HG03280 (cell line): ENCODE measurements around the gene TAPBPL.
A peak's percentile ranks its signal among the peaks of the same experiment; 100 is the strongest.
"Not testable (repeated sequence)": the region's sequence is repeated elsewhere in the genome, so short reads cannot be mapped to it uniquely, and the experiment has no call there.

Experiments
- ATAC-seq: cut with Tn5 transposase; IDR thresholded peaks from one replicate; pipeline ENCODE4 v1.9.1; 2021; ENCODE audit warnings: mild to moderate bottlenecking, moderate library complexity; ENCODE audit not compliant: unreplicated experiment

Gene TAPBPL

DNA sequence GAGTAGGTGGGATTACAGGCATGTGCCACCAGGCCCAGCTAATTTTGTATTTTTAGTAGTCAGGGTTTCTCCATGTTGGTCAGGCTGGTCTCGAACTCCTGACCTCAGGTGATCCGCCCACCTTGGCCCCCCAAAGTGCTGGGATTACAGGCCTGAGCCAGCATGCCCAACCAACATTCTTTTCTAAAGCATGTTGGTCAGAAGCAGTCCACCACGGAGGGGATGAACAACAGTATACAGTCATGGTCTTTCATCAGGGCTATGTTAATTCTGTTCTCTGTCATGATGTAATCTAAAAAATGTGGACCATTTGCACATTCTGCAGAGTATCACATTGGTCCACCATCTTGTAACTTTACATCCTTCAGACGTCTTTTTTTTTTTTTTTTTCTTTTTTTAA lies 37.6 kb downstream of the TAPBPL start:
- no peak for ATAC-seq

DNA sequence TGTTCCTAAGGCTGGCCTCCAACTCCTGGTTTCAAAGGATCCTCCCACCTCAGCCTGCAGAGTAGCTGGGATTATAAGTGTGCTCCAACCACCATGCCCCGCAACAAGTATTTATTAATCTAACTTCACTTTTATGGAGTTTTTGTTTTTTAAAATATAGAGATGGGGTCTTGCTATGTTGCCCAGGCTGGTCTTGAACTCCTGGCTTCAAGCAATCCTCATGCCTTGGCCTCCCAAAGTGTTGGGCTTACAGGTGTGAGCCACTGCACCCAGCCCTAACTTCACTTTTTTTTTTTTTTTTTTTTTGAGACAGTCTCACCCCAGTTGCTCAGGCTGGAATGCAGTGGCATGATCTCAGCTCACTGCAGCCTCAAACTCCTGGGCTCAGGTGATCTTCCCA lies 38.8 kb downstream of the TAPBPL start:
- not testable (repeated sequence) for ATAC-seq

DNA sequence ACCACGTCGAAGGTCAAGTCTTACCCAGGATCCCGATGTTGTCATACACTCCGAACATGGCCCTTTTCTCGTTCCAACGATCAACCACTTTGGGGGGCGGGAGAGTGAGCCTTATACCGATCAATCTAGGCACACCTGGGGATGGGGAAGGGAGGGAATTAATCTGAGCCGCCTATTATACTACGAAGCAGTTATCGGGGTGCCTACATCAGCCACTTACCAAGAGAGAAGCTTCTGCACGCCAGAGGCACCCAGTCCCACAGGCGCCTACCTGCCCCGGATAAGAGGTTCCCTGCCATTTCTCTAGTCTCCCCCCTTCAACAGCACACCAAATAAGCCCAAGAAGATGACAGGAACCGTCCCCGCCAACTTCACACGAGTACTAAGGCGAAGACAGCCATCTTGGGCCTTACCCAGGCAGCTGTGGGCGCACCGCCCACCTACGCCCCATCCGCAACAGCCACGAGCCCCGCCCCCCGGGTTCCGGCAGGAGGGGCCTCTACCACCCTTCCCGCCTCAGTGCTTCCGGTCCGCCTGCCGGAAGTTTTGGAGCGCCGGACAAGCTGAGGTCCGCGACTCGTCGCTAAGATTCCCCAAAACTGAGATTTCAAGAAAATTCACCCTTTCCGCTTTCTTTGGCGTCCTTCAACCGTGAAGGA lies 41.1 kb downstream of the TAPBPL start, which contains the start of gene MRPL51:
Gene MRPL51, minus strand, starts transcription at position 425 of the 659 bp plus-strand sequence. Its CDS starts 126 bp downstream, at position 299.
- peak; percentile 70 for ATAC-seq

DNA sequence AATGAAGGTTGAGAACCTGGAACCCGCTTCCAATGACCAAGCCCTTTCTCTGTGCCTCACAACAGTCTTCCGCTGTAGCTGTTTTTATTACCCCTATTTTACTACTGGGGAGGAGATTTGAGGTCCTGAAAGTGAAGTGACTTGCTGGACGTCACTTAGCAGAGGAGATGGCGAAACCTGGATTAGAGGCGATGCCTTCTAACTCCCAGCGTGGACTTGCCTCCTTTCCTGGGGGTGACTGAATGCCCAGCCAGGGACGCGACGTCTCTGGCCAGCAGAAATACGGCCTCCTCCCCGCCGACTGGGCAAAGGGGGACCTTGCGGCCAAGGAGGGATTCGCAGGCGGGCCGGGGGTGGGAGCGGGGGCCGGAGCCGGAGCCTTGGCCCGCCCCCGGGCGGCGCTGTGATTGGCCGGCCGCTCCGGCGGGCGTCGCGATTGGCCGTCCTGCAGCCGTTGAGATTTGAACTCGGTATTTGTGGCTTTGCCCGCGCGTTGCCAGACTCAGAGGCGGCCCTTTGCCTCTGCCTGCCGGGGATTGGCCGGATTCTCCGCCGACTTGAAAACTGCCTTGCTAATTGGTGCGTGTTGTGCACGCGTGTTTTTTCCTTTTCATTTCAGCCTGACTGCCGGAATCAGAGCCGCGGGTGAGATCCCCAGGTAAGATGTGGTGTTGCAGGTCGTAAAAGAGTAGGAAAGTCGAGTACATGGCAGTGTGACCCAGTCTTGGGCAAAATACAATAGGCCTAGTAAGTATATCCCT lies 41.8 kb downstream of the TAPBPL start, which contains the start of gene NCAPD2:
Gene NCAPD2, plus strand, starts transcription at position 606 of the 761 bp plus-strand sequence. CDS start 997 bp downstream, outside the sequence.
- ATAC-seq: peak; percentile 86

DNA sequence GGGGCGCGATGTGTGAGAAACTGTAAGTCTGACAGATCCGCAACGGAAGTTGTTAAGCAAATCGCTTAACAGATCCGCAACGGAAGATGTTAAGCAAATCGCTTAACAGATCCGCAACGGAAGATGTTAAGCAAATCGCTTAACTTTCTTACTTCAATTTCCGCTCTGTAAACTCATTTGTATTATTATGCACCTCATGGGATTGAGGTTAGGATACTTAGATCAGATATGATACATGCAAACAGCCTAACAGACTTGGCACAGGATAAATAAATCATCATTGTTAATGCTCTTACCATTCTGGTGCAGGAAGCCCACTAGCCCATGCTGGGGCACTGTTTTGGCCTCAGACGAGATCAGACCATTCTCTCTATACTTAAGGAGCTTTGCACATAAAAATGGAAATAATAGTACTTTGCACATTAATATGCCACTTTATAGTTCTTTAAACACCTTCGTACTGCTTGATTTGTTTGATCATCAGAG lies 42.5 kb downstream of the TAPBPL start:
- ATAC-seq: no peak

DNA sequence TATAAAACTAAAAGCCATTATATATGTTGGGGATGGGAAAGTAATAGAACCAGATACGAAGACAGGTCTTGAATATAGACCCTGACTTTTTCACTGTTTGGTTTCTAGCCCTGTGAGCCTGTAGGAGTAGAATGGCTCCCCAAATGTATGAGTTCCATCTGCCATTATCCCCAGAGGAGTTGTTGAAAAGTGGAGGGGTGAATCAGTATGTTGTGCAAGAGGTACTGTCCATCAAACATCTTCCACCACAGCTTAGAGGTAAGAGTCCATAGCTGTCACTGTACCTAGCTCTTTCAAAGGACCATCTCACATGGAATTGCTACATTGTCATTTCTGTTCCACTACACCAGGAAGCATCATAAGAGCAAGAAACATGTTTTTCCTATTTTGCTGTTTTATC lies 43.1 kb downstream of the TAPBPL start:
- no peak for ATAC-seq

DNA sequence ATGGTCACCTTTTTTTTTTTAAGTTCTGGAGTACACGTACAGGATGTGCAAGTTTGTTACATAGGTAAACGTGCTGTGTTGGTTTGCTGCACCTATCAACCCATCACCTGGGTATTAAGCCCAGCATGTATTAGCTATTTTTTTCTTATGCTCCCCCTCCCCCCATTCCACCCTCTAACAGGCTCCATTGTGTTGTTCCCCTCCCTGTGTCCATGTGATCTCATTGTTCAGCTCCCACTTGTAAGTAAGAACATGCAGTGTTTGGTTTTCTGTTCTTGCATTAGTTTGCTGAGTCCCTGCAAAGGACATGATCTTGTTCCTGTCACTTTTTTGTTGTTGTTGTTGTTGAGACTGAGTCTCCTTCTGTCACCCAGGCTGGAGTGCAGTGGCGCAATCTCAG lies 45.4 kb downstream of the TAPBPL start:
- not testable (repeated sequence) for ATAC-seq

DNA sequence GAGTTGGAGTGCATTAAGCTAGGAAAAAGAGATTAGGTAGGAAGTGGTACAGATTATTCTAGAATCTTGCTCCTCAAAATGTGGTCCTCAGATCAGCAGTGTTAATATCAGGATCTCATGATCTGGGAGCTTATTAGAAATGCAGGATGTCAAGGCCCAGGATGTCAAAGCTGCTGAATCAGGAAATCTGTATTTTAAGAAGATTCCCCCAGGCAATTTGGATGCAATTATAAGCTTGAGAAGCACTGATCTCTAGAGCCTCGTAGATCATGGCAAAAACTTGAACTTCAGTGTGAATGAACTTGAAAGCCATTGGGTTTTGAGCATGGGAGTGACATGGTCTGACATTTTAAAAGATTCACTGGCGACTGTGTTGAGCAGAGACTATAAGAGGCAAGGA lies 48.6 kb downstream of the TAPBPL start:
- ATAC-seq: no peak

DNA sequence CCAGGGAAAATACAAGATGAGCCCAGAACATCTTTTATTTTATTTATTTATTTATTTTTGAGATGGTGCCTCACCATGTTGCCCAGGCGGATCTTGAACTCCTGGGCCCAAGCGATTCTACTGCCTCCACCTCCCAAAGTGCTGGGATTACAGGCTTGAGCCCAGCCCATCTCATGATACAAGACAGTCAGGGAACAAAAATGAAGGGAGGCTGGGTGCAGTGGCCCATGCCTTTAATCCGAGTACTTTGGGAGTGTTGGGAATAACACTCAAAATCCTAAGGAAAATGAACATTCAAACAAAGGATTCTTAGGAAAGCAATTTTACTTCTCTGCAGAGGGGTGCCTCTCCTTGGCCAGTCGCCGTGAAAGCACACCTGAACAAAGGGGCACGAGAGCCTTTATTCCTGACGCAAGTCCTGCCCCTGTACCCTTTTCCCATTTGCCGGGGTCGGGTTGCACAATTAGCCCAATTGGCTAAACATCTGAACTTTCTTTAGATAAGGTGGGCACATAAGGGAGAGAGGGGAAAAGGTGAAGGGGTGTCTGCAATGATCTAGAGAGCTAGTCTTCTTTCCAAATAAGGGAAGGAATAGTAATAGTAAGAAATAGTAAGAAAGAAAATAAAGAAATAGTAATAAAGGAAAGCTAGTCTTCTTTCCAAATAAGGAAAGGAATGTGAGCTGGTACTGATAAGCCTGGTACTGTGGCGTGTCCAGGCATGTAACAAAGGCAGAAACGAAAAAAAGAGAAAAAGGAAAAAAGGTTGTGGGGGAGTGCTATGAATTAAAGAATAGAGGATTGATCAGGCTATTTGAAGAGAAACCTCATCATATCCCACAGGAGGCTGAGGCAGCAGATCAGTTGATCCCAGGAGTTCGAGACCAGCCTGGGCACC lies 55.5 kb downstream of the TAPBPL start:
- ATAC-seq: no peak

DNA sequence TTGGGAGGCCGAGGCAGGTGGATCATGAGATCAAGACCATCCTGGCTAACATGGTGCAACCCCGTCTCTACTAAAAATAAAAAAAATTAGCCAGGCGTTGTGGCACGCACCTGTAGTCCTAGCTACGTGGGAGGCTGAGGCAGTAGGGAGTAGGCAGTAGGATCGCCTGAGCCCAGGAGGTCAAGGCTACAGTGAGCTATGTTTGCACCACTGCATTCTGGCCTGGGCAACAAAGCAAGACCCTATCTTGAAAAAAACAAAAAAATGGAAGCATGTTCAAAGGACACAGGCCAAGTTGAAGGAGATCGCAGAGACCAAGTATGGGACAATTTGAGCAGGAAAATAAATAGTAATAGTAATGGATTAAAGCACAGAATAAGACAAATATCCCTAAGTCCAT lies 56.2 kb downstream of the TAPBPL start:
- ATAC-seq: no peak
